CD4-positive, alpha-beta T cell treated with Interleukin-4 for 1 hour (primary cell): Measurements from ENCODE around the gene MEGF6.
"Not testable (repeated sequence)": the region's sequence is repeated elsewhere in the genome, so short reads cannot be mapped to it uniquely, and the experiment has no call there.

Experiments used
- DNase-seq, 2 donors: peaks; one replicate each; pipeline ENCODE4 v3.0.0-alpha.2; 2020 to 2022

MEGF6 gene

DNA sequence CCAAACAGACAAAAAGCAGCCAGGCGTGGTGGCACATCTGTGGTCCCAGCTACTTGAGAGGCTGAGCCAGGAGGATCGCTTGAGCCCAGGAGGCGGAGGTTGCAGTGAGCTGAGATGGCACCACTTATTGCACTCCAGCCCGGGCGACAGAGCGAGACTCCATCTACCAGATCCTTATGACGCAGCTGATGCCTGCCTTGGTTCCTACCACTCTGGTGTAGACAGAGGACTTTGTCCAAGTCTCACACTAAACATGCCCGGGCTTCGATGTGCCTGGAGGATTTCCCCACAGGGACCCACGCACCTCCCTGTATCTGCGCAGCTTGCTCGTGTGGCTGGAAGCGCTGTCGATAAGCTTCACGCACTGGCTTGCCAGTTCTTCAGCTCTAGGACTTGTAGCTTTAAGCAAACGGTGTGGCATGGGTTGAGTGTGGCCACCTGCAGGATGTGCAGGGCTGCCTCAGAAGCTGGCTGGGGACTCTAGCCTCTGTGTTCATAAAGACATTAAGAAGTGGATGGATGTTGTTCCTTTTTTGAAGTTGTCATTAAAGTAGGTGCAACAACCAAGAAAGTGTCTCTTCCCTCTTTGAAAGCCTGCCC is 18.4 kb upstream of the MEGF6 start:
- DNase-seq: no peak

- DNase-seq: no peak
Measured at GRCh38 chr1:3628445-3628844, 17.1 kb upstream of the MEGF6 start.

DNA sequence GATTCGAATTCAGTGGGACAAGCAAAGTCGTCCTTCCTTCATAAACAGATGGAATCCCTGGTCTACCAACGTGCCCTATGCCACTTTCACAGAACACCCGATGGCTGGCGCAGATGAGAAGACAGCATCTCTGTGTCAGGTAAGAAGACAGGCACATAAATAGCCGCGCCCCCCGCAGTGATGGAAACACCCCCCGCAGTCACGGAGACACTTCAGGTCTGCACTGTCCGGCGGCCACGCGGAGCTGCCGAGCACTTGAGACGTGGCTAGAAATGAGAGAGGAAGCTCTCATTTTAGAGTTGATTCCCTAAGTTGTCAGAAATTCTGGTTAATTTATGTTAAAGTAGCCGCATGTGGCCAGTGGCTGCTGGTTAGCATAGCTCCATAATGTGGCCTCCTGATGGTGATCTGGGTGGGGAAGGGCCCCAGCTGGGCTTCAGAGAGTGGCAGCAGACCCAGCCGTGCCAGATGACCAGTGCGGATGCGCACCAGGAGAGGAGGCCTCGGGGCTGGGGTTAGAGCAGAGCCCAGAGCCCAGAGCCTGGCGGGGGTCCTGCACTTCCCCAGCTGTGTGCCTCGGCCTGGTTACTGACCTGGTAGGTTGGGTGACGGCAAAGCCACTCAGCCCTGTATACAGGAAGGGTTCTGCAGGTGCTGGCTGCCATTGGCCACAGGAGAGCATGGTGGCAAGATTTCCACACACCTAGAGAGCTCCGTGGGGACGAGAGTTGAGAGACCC is 16.4 kb upstream of the MEGF6 start:
- no peak for DNase-seq

DNA sequence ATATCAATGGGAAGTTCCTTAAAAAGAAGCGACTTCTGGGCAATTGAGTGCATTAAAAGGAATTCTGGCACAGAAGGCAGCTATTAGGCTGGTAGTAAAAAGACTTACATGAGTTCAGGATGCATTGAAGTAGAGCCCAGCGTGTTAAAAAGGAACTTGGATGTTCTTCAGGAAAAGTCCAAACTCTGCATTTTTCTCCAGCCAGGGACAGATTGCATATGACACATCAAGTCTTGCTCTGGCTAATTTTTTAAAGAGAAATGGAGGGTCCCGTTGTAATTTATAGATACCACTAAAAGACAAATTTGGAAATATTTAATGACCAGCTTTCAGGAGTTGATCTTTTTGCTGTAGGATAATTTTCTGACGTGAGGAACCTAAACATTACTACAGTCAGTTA is 14.7 kb upstream of the MEGF6 start:
- no peak for DNase-seq

- no peak for DNase-seq
Measured at GRCh38 chr1:3625151-3625907, 14.0 kb upstream of the MEGF6 start.

DNA sequence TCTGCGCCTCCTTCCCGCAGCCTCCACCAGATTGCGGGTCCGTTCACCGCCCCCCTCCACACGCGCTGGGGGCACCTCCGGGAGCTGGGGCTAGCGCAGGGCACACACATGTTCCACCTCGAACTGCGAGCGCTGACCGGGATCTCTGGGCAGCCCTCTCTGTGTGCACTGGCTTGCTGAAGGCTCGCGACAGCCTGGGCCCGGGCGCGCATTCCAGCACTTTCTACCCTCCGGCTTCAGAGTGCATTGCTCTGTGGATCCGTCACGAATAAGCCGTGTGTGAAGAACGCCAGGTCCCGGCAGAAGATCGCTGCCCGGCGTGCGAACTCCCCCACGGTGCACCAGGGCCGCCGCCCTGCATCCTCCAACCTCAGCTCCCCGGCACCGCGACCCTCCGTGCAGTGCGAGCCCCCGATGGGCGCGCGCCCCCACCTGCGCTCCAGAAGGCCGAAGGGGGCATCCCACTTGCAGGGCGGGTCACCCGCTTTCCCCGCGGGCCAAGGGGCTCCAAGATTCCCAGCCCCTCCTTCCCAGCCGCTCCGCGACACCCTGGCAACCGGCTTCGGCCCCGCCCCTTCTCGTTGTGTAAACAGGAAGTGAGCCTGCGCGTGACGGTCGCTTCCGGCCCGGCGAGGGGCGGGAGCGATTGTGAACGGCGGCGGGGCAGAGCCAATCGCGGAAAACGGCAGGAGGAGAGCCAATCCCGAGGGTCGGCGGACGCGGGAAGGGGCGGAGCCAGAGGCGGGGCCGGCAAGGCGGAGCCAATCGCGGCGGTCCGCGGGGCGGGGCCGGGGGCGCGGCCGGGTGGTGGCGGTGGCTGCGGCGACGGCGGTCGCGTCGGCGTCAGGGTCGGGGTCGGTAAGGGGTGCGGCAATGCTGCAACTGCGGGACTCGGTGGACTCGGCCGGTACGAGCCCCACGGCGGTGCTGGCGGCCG is 13.2 kb upstream of the MEGF6 start, which contains the start of gene TPRG1L:
TSS of gene TPRG1L (plus strand) at position 816 of the 937 bp plus-strand sequence. CDS start at position 874, 58 bp downstream.
- peak; percentile 98 for DNase-seq

DNA sequence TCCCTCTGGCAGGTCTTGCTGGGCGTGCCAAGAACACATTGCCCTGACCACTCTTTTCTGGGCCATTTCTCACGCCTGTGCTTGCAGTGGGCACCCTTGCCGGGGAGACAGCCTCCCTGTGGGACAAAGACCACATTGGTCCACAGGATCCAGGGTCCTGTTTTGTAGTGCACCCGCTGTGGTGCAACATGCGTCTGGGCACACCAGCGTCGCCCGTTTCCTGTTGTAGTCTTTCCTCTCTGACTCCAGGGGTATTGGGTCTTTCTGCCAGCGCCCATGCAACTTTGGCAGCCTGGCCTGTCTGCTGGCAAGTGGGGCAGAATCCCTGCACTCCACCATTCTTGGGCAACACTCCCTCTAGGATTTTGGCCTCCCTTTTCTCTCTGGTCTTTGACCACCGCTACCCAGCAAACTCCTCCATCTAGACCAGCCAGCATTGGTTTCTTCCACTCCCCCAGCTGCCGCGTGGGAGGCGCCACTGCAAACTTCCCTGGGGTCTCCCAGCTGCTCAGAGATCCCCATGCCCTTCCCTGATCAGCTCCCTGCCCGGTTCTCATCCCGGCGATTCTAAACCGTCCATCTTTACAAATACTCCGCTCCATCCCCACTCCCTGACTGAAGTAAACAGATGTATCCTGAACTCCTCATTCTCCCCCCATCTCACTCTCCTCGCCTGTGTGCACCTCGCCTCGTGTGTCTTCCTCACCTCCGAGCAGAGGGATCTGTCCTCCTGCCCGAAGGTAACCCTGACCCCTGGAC is 12.3 kb upstream of the MEGF6 start:
- no peak for DNase-seq

DNA sequence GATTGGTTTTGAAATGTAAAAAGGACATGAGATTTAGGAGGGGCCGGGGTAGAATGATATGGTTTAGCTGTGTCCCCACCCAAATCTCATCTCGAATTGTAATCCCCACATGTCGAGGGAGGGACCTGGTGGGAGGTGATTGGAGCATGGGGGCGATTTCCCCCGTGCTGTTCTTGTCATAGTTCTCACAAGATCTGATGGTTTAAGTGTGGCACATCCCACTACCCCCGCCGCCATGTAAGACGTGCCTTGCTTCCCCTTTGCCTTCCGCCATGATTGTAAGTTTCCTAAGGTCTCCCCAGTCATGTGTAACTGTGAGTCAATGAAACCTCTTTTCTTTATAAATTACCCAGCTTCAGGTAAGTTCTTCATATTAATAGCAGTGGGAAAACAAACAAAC is 10.8 kb upstream of the MEGF6 start:
- not testable (repeated sequence) for DNase-seq

DNA sequence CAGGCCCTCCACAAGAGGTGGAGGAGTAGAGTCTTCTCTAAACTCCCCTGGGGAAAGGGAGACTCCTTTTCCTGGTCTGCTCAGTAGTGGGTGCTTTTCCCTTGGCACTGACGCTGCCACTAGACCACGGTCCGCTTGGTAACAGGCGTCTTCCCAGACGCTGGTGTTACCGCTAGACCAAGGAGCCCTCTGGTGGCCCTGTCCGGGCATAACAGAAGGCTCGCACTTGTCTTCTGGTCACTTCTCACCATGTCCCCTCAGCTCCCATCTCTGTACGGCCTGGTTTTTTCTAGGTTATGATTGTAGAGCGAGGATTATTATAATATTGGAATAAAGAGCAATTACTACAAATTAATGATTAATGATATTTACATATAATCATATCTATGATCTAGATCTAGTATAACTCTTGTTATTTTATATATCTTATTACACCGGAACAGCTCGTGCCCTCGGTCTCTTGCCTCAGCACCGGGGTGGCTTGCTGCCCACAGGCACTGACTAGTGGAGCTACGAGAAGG is 9.9 kb upstream of the MEGF6 start:
- DNase-seq: peak; percentile 27 to 31

DNA sequence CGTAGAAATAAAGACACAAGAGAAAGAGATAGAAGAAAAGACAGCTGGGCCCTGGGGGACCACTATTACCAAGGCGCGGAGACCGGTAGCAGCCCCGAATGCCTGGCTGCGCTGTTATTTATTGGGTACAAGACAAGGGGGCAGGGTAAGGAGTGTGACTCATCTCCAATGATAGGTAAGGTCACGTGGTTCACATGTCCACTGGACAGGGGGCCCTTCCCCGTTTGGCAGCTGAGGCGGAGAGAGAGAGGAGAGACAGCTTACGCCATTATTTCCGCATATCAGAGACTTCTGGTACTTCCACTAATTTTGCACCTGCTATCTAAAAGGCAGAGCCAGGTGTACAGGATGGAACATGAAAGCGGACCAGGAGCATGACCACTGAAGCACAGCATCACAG is 9.4 kb upstream of the MEGF6 start:
- no peak for DNase-seq

GRCh38 chr1:3618881-3619671 is 7.8 kb upstream of the MEGF6 start:
- DNase-seq: peak; percentile 80 to 85

GRCh38 chr1:3618531-3618880 is 7.2 kb upstream of the MEGF6 start:
- no peak for DNase-seq

DNA sequence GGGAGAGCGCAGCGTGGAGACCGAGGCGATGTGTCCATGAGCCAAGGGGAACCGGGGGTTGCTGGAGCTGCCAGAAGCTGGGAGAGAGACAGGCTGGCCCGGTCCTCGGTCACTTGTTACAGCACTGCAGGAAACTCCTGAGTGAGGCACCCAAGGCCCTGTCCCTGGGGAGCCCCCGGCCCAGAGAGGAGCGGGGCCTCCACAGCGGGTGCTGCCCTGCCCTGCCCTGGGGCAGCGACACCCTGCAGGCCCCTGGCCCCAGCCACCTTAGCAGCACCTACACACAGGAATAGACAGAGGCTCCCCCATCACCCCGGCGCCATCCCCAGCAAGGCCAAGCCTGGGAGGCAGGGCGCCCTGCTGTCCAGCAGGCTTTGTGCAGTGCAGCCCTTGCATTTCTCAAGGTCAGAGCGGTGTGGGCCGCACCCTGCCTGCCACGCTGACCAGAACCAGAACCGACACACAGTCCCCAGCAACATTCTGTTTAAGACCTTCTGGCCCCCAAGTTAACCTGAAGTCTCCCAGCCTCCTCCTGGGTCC is 6.6 kb upstream of the MEGF6 start:
- no peak for DNase-seq

- no peak for DNase-seq
Measured at GRCh38 chr1:3616861-3617260, 5.6 kb upstream of the MEGF6 start.

- DNase-seq: no peak
Measured at GRCh38 chr1:3614755-3615742, 3.7 kb upstream of the MEGF6 start.

GRCh38 chr1:3612123-3612522 is 815 bp upstream of the MEGF6 start:
- no peak for DNase-seq

DNA sequence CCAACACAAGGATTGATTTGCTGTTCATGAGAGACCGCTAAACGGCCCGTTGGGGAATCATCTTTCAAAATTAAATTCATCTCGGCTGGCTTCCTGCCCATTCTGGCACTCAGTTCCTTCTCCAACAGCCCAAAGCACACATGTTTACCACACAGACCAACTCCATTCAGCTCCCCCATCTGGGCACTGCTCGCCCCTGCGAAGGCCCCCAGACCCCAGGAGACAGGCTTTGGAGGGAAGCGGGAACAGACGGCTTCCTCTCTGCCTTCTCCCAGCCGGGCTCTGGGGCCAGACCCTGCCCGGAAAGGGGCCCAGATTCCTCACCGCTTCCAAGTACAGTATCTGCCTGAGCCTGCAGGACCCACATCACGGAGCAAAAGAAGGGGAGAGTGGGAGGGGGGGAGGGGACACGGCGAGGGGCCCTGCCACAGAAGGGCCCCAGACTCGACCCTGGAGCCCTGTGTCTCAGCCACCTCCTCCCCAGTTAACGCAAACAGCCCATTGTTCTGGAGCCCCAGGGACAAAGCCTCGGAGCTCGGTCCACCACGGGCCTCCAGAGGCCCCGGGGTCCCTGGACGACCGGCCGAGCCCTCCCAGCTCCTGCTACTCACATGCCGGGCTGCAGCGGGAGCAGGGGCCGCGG is 660 bp downstream of the MEGF6 start:
- no peak for DNase-seq

GRCh38 chr1:3609769-3610526 is 1.4 kb downstream of the MEGF6 start:
- DNase-seq: no peak
